NCI-H2081 (cell line): ENCODE measurements around the gene CNMD.
"Not testable (repeated sequence)": the region's sequence is repeated elsewhere in the genome, so short reads cannot be mapped to it uniquely, and the experiment has no call there.

Experiments used
- DNase-seq, 2 experiments: peaks; one replicate each; lab custom pipeline; 2025; lab: John Stamatoyannopoulos, UW

The CNMD gene

GRCh38 chr13:52686376-52686775, 53.2 kb downstream of the CNMD start:
- no peak for DNase-seq

- not testable (repeated sequence) for DNase-seq
These were observed 53.8 kb downstream of the CNMD start for GRCh38 chr13:52685806-52686205.

GRCh38 chr13:52677823-52678222, 61.8 kb downstream of the CNMD start:
- DNase-seq, result no peak

- DNase-seq, result no peak
These were observed 66.2 kb downstream of the CNMD start for GRCh38 chr13:52673465-52673864.

- no peak for DNase-seq
These were observed 68.9 kb downstream of the CNMD start for GRCh38 chr13:52670726-52671125.

- no peak for DNase-seq
These were observed 69.9 kb downstream of the CNMD start for GRCh38 chr13:52669677-52670076.

GRCh38 chr13:52665325-52665724, 74.3 kb downstream of the CNMD start:
- no peak for DNase-seq

- no peak for DNase-seq
These were observed 75.3 kb downstream of the CNMD start for GRCh38 chr13:52664272-52664671.

GRCh38 chr13:52659340-52659739, 80.3 kb downstream of the CNMD start:
- DNase-seq, result no peak
